Measurements from ENCODE around the gene KANK4.

The KANK4 gene

DNA sequence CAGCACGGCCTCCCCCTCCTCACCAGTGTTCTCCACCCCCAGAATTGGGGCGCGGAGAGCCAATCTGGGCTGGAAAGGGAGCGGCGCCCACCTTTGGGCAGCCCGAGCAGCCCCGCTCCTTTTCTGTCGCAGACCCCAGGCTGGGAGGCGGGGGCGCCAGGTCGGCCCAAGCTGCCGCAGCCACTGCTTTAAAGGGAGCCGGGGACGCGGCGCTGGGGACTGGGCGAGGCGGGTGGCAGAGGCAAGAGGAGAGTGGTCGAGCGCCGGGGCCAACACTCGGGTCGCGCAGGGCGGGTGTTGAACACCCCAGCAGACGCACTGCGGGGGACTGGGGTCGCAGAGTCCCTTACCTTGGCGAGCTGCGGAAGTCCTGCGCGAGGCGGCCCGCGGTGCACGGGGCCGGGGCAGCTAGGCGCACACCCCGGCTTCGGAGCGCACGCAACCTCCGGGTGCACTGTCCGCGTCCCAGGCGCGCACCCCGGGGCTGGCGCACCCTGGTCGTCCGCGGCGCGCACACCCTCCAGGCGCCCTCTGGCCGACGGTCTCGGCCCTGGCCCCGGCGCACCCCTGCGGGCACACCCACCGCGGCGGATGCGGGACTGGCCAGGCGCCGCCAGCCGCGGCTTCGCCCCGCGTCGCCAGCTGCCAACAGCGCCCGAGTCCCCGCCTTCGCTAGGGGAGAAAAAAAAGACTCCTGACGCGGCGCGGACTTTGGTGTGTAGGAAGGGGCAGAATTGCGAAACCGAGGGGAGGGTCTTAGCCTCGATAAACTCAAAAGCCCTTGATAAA lies at the start of gene KANK4:
TSS of gene KANK4 (minus strand) at position 679 of the 789 bp plus-strand sequence. CDS start 37,870 bp downstream, outside the sequence.
- no peak for DNase-seq

DNA sequence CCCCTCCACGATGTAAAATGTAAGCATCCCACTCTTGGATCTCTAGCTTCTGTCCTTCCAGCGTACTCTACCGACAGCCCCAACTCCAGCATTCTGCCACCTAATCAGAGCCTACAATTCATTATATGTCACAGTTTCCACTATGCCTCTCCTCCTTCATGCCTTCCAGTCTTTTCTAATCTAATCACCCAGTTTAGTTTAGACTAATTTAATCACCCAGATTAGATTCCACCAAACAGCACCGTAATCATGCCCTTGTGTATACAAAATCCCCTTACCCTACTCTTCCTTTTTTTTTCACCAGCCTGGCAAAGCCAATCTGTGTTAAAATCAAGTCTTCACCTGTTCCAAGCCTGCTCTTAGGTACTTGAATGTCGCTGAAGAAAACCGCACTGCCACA lies 49.8 kb upstream of the KANK4 start:
- no peak for DNase-seq

DNA sequence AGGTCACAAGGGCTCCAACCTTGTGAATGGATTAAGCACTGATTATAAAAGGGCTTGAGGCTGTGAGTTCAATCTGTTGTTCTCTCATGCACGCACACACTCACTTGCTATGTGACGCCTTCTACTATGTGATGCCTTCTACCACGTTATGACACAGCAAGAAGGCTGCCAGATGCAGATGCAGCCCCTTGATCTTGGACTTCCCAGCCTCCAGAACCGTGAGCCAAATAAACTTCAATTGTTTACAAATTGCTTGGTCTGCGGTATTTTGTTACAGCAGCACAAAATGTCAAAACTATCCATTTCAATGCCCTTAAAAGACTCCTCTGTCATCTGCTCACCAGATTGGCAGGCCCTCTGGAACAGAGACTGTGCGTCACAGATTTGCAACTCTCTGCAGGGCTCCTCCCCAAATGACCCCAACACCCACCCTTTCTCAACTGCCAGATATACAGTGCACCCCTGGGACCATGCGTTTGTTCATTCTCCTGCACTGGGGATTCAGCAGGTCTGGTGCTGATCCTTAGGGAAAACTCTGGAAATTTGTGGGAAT lies 47.8 kb upstream of the KANK4 start:
- no peak for DNase-seq

DNA sequence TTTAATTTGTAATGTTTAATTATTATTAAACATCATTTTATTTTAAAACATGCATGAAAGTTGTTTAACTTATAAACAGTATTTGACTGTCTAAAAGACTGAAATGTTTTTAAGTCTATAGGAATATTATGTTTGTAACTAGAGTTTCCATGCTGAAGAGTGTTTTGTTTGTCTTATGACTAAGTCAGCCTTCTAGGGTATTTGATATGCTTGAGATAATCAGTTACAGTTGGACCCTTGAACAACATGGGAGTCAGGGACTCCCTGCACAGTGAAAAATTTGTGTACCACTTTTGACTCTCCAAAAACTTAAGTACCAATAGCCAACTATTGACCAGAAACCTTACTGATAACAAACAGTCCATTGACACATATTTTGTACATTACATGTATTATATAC lies 45.5 kb upstream of the KANK4 start:
- DNase-seq = peak; percentile 28

DNA sequence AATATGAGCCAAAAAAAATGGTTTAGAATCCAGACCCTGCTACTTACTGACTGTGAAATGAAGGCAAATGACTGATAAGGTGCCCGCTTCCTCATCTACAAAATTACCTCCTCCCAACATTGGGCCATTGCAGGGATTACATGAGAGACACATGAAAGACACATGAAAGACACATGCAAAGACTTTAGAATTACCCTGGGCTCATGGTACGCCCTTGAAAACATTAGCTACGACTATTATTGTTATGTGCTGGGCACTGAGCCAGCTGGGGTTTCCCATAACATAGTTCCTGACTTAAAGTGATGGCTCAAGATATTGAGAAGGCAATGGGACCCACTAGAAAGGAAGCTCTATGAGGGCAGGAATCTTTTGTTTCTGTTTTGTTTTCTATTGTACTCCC lies 43.7 kb upstream of the KANK4 start:
- DNase-seq = no peak

DNA sequence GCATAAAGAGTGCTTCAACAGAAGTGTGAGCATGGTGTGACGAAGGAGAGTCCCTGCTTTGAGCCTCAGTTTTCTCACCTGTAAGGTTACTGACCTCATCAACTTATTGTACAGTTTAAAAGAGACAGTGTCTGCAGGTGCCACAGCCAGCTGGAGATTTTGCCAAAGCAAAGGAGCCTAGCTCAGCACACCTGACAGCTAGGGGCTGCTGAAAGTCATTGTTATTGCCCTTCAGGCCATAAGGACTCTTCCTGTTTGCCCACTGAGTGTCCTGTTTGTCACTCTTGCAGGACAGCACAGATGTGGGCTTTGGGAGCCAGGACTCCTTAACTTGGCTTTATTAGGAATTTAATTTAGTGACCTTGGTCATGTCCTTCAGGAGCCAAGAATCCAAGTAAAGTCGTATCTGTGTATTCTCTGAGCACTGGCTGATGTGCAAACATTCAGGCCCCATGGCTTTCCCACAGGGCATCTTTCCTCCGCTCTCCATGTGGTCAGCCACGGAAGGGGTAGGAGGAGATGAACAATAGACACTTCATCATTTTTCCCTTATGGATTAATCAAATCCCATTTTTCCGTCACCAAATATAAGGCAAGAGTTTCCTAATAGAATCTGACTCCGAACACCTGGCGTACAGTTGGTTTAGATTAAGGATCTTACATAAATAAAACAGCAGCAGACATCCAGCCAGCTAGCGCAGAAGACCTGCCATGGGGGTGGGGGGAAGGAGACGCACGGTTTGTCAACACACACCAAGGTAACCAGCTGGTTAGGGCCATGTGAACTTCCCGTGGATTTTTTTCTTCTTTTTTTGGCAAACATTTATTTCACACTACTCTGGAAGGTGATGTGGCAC lies 43.1 kb upstream of the KANK4 start:
- DNase-seq = no peak

DNA sequence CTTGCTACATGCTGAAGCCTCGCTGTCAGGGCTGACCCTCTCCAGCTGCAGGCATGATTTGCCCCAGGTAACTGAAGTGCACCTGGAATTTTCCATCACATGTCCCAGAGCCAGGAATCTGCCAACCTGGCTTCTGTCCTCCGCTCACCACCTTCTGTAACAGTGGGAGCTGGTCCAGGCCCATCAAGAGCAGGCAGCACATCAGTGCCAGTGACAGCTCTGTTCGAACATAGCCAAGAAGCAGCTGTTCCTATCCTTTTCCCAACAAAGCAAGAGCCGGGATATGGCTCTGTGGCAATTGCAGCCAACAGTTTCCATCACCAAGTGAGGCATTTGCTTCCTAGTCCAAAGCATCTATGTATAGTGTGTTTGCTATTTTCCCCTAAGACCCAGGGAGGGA lies 42.2 kb upstream of the KANK4 start:
- DNase-seq = no peak

DNA sequence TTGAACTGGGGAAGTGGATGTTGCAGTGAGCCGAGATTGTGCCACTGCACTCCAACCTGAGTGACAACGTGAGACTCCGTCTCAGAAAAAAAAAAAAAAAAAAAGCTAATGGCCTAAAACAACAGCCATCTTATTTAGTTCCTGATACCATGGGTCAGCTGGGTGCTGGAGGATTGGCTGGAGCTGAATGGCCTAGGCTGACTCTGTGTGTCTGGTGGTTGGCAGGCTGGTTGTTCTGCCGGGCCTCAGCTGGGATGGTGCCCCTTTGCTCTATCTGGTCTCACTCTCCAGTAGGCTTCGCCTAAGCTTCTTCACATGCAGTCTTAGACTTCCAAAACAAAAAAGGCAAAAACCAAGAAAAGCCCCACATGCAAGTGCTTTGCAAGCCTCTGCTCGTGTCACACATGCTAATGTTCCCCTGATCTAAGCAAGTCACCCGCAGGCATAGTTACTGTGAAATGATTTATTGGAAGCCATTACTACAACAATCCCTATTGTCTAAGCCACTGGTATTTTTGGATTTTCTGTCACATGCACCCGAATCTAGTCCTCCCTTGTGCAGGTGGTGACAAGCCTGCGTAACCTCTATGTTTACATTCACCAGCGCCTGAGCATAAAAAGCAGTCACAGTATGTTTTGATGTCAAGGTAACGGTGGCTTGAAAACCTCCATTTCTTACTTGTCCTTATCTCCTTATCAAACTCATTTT lies 39.6 kb upstream of the KANK4 start:
- DNase-seq = no peak

DNA sequence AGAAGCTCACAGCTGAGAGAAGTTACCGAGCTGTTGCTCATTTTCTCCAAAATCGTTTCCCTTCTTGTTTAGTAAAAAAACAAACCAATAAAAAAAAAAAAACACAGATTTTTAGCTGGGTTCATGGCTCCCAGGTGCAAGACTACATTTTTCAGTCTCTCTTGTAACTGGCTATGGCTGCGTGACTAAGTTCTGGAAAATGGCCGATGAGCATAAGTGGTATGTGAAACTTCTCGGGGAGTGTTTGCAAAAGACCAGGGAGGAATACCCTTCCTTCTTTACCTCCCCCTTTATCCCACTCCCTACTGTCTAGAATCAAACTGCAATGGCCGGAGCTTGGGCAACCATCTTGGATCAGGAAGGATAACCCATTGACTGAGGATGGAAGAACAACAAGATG lies 38.7 kb upstream of the KANK4 start:
- no peak for DNase-seq

DNA sequence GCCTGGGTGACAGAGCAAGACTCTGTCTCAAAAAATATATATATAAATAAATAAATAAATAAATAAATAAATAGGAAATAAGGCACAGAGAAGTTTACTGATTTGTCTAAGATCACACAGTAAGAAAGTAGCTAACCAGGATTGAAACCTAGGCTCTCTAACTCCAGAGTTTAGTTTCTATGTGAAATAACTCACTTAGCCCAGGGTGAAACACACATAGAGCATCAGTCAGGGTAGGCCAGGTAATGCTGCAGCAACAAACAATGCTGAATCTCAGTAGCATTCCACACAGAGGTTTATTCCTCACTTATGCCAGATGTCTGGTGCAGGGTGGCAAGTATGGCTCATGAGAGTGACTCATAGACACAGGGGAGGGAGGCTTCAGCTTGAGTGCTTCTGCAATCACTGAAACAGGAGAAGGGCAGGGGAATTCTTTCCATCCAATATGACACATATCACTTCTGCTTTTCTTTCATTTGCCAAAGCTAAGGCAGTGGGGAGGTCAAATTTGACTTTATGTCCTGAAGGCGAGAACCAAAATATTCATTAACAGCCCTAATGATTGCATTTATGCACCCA lies 37.1 kb upstream of the KANK4 start:
- DNase-seq = peak; percentile 86

DNA sequence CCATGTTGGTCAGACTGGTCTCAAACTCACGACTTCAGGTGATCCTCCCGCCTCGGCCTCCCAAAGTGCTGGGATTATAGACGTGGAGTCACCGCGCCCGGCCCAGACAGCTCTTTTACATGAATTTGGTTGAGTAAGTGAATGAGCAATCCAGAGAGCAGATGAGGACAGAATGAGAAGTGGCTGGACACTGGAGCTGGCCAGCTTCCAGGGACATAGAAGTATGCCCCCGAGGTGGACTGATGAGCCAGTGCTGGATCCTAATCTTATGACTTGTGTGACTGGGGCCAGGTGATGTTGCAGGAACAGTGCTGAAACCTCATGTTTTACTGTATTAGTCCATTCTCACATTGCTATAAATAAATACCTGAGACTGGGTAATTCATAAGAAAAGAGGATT lies 35.9 kb upstream of the KANK4 start:
- no peak for DNase-seq

DNA sequence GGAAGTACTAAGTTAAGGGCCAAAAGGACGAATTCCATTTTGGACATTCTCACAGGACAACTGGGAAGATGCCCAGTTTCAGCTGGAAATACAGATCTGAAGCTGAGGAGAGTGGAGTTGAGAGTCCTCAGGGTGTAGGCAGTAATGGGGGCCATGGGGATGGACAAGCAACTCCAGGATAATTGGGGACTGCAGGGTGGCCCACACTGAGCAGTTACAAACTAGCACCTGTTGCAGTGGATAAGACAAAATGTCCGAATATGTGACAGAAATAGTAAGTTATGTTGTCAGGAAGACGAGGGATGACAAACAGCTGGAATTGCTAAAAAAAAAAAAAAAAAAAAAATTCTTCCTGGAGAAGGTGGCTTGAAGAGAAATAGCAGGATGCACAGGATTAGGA lies 34.6 kb upstream of the KANK4 start:
- DNase-seq = no peak

DNA sequence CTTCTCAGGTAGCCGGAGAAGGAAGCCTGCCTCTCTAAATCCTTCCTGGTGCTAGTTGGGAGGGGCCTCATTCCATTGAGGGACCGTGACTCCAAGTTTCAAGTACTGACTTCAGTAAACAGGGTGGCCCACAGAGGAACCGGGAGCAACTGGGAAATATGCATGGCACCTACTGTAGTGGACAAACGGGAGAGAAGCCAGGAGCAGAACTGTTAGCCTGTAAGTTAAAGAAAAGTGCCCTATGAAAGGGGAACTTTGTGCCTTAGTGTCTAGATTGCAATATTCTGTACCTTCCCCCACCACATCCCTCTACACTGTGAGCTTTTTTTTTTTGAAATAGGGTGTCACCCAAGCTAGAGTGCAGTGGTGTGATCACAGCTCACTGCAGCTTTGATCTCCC lies 33.2 kb upstream of the KANK4 start:
- no peak for DNase-seq

DNA sequence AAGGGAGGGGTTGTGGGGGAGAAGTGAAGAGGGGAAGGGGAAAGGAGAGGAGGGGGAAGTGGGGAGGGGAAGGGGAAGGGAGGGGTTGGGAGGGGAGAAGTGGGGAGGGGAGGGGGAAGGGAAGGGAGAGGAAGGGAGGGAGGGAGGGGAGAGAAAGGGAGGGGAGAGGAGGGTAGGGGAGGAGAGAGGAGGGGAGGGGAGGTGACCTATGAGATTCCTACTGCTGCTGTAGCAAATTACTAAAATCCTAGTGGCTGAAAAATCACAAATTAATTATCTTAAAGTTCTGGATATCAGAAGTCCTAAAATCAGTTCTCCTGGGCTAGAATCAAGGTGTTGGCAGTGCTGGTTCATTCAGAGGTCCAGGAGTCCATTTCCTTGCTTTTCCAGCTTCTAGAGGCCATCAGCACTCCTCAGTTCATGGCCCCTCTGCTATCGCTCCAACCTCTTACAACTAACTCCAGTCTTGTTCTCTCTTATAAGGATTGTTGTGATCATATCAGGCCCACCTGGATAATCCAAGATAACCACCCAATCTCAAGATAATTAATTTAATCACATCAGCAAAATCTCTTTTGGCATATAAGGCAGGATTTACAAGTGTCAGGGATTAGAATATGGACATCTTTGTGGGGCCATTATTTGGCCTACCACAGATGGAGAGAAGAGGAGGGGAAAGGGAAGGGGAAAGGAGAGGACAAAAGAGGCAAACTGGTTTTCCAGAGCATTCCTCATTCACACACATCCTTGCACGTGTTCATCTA lies 30.4 kb upstream of the KANK4 start:
- no peak for DNase-seq

DNA sequence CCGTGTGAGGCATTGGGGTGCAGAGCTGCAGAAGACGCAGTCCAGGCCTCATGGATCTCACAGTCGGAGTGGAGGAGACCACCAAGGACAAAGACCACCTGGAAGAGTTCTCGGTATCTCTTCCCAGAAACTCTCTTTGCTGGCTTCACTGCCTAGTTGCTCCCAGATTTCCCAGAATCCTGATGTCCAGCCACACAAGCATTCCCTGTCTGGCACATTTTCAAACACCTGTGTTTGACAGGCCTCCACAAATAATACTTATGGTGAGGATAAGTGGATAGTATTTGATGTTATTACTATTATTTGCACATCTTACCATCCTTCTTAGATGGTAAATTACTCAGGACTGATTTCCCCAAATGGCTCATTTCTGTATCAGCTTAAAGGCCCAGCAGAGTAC lies 27.7 kb upstream of the KANK4 start:
- DNase-seq = no peak

DNA sequence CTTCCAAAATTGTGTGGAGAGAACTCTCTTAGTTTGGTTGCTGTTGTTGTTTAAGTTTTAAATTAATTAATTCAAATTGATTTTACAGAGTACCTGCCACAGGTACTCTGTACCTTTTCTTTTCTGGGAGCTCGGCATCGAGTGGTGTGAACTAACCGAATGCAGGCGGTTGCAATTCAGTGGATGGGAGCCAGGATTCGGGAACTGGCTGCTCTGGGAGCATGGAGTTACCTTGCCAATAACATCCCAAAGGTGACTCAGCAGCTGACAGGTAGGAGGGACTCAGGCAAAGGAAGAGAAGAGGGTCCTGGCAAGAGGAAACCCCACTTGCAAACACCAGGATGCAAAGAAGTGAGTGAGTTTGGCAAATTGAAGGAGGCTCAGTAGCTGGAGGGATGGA lies 24.7 kb upstream of the KANK4 start:
- DNase-seq = no peak

DNA sequence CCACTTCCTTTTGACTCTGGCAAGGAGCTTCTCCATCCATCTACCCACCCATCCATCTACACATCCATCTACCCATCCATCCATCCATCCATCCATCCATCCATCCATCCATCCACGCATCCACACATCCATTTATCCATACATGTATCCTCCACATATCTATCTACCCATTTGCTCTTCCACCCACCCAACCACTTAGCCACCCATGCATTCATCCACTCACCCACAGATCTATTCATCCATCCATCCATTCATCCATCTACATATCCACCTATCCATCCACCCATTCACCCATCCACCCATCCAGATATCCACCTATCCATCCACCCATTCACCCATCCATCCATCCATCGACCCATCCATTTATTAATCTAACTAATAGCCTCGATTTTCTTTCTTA lies 23.0 kb upstream of the KANK4 start:
- DNase-seq = no peak

DNA sequence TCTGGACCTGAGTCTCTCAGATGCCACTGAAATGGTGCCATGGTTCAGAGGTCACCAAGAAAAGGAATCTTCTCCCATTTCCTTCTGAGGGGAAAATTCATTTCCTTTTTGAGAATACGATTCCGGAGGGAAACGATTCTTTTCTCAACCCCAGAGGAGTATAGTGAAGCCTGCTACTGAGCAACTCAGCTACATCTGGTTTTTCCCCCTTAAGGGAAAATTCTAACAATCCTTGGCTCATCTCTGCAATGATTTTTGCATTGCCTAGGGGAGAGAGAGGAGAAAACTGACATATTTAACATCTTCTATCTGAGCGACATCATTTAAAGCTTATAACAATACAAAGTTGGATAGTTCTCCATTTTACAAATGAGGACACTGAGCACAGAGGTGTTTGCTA lies 22.4 kb upstream of the KANK4 start:
- DNase-seq = no peak

DNA sequence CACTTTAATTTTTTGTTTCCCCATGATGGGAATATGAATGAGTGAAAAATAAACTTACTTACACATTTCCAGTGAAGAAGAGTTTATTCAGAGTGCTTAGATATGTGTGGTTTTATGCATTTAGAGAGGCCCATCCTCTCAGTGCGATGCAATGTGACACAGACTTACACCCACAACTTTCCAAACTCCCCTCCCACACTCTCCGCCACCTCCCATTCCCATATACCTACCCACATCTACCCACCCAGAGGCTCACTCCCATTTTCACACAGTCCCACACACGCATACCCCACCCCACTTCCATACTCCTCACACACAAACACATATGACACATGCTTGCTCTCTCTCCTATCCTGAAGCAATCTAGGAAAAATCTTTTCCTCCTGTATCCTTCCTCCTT lies 21.9 kb upstream of the KANK4 start:
- DNase-seq = no peak

DNA sequence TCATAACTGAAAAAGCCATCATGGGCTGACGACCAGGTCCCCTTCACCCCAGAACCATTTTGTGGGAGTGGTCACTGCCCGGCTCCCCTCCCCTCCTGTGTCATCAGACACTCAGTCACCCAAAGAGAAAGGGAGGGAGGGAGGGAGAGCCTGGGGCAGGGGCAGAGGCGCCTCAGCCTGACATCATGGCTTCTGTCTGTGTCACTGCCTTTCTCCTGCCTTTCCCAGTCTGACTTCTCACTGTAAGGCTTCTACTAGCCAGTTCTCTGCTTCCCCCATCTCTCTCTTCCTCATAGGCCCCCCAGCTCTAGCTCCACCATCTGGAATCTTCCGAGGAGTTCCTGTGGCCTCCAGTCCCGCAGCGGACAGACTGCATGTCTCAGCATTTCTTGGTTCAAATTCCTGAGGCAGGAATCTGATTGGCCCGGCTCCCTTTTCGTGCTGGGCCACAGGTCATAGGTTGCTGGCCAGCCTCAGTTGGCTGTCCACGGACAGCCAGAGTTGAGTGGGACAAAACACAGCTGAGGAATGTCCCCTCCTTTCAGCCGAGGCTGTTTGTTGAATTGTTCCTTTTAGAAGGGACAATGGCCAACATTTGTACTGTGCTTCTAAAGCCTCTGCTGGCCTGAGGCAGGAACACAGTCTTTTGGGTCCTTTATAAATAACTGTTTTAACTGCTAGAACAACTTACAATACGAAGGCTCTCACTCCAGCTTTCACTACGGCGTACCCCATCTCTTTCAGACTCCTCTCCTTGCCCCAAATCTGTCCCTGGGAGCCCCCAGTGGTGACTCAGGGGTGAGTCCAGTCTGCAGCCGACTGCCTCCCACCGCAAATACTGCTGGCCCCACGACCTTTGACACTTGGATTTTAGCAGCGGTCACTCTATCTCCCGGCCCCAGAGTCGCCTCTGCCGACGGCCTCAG lies 18.7 kb upstream of the KANK4 start:
- peak; percentile 38 for DNase-seq

Measured in fibroblast of skin of right biceps (primary cell).